HG03159 (cell line): ENCODE data around the gene ARHGEF18.

ENCODE experiments used
- ATAC-seq: cut with Tn5 transposase; IDR thresholded peaks from one replicate; pipeline ENCODE4 v1.9.1; 2021; ENCODE audit warnings: mild to moderate bottlenecking, moderate library complexity; ENCODE audit not compliant: unreplicated experiment

Gene ARHGEF18

GRCh38 chr19:7381073-7381390 is 32.3 kb downstream of the ARHGEF18 start:
- no peak for ATAC-seq

- ATAC-seq: no peak
Observed at GRCh38 chr19:7382694-7383093, 34.0 kb downstream of the ARHGEF18 start.

GRCh38 chr19:7383284-7383683 is 34.5 kb downstream of the ARHGEF18 start:
- ATAC-seq: no peak

GRCh38 chr19:7385062-7385461 is 36.3 kb downstream of the ARHGEF18 start:
- no peak for ATAC-seq

GRCh38 chr19:7386308-7386707 is 37.6 kb downstream of the ARHGEF18 start:
- no peak for ATAC-seq

GRCh38 chr19:7386769-7387168 is 38.0 kb downstream of the ARHGEF18 start:
- no peak for ATAC-seq

GRCh38 chr19:7391218-7391670 is 42.5 kb downstream of the ARHGEF18 start:
- ATAC-seq: no peak

- ATAC-seq: no peak
Observed at GRCh38 chr19:7393459-7393858, 44.7 kb downstream of the ARHGEF18 start.

- no peak for ATAC-seq
Observed at GRCh38 chr19:7393939-7394730, 45.4 kb downstream of the ARHGEF18 start.

- ATAC-seq: peak; percentile 67
Observed at GRCh38 chr19:7394731-7395359, 46.1 kb downstream of the ARHGEF18 start.

- peak; percentile 24 for ATAC-seq
Observed at GRCh38 chr19:7395360-7396066, 46.8 kb downstream of the ARHGEF18 start.

- ATAC-seq: no peak
Observed at GRCh38 chr19:7397687-7398086, 49.0 kb downstream of the ARHGEF18 start.
